ENCODE data around the gene SNCA.

DNA sequence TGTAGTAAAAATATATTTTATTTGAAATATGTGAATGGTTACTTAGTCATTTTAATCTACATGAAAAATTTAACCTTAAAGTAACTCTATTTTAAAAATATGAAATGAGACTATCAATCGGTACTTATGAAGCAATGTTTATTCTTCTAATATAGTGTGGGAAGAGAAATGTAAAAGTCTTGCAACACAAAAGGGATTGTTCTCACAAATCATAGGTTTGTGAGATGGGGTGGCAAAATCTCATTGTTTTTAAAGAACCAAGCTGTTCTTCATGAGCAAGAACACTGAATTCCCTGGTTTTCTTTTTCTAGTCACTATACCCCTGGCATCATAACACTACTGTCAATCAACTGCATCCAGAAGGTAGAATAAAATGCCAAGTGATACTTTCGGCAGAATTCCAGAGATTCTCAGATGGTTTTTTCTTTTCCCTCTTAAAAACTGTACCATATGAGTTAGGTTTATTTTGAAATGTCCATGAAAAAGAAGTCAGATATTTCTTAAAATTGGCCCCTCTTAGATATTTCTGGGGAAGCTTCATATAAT lies 52.2 kb downstream of the SNCA start:
- TF ChIP-seq CTCF (IDR thresholded peaks at IDR 0.05) = no peak
- TF ChIP-seq POLR2A (IDR thresholded peaks at IDR 0.05) = no peak
- TF ChIP-seq POLR2AphosphoS5 (IDR thresholded peaks at IDR 0.05) = no peak
- no peak for TF ChIP-seq EP300 (IDR thresholded peaks at IDR 0.05)

All from sigmoid colon (tissue), 4 donors.